Left lung (tissue), 10 donors: ENCODE data around the gene PHKA1. TPM values are rescaled to one million over a fixed set of nuclear protein-coding genes. Genes with fewer than 3 reads are reported as not detected.
"Not testable (repeated sequence)": the region's sequence is repeated elsewhere in the genome, so short reads cannot be mapped to it uniquely, and the experiment has no call there.

Experiments used
- ATAC-seq: fragments of 200-7000 bp; cut with Tn5 transposase; one replicate; pipeline ENCODE4 v1.9.1; 2020; ENCODE audit warnings: moderate library complexity
- DNase-seq, 4 donors: peaks; one replicate each; pipeline ENCODE4 v3.0.0-alpha.2; 2013 to 2020
- H3K27ac ChIP-seq, 2 donors: fragments of 200-600 bp; sonication (generic) in 1 of 2; one replicate each; pipeline versions ENCODE4 v1.5.0 to v1.8.0; 2020 to 2021
- H3K27me3 ChIP-seq, 2 donors: fragments of 200-600 bp; sonication (generic) in 1 of 2; one replicate each; pipeline versions ENCODE4 v1.5.0 to v1.8.0; 2020 to 2021
- H3K36me3 ChIP-seq, 2 donors: fragments of 200-600 bp; sonication (generic) in 1 of 2; one replicate each; pipeline versions ENCODE4 v1.5.0 to v1.8.0; 2020 to 2021
- H3K4me1 ChIP-seq, 2 donors: fragments of 200-600 bp; one replicate each; pipeline ENCODE4 v1.8.0; 2021
- H3K4me3 ChIP-seq, 2 donors: fragments of 200-600 bp; sonication (generic) in 1 of 2; one replicate each; pipeline versions ENCODE4 v1.5.0 to v1.8.0; 2020 to 2021; ENCODE audit warnings: mild to moderate bottlenecking in 1 of 2
- H3K9me3 ChIP-seq, 2 donors: fragments of 200-600 bp; sonication (generic) in 1 of 2; one replicate each; pipeline versions ENCODE4 v1.5.0 to v1.8.0; 2020 to 2021
- CTCF ChIP-seq, 2 donors: fragments of 200-600 bp; sonication (generic) in 1 of 2; IDR thresholded peaks; one replicate each; pipeline versions ENCODE4 v1.5.0 to v1.8.0; 2021; ENCODE audit warnings: antibody characterized with exemption in 2 of 2
- intact Hi-C, 2 donors: fragments of 100-400 bp; cut with DNase I; formaldehyde crosslinking; loops; one replicate each; pipeline versions ENCODE4 v1.11.2 to v1.14.2; 2022
- polyA plus RNA-seq, 6 donors: library from polyadenylated mRNA; unstranded; fragments of 120-200 nt; gene quantifications; one replicate each; pipeline ENCODE4 v1.2.1, GENCODE V29; 2013; ENCODE audit not compliant: insufficient read length in 6 of 6
- total RNA-seq, 2 donors: library from RNA; stranded (reverse); fragmentation: NEBNext Ultra II Directional; extraction: Animal tissue kit (Norgen Biotek cat#: 25700); gene quantifications; one replicate each; pipeline ENCODE4 v1.2.1, GENCODE V29; 2021
- donor health status: DM: no; HTN: yes; CAD: no.
- donor health status: DM: no; HTN: no; CAD: no.

The PHKA1 gene
- total and polyA plus RNA-seq, 8 donors: 2.8 to 5.0 (median 4.5) TPM

GRCh38 chrX:72554448-72555140, 159.5 kb downstream of the PHKA1 start:
- H3K27me3 ChIP-seq: no peaks in the 10 kb centered on the region
- DNase-seq (no peak), ATAC-seq (peak; percentile 16)
- no peak overlapping the region for H3K4me3 ChIP-seq
- H3K36me3 ChIP-seq: no peaks in the 10 kb centered on the region
- H3K27ac ChIP-seq: no peak overlapping the region
- H3K4me1 ChIP-seq: no peaks in the 10 kb centered on the region
- H3K9me3 ChIP-seq: no peaks in the 10 kb centered on the region
- intact Hi-C loops: no loop called here
- TF ChIP-seq CTCF (IDR thresholded peaks at IDR 0.05): no peak

- ATAC-seq: peak; percentile 83
- H3K9me3 ChIP-seq, H3K4me1 ChIP-seq, H3K36me3 ChIP-seq, H3K27me3 ChIP-seq, H3K27ac ChIP-seq, H3K4me3 ChIP-seq, intact Hi-C loops: not testable (repeated sequence)
- DNase-seq: peak in 1 of 4 donors; percentile 43
Observed at GRCh38 chrX:72552443-72552842, 161.7 kb downstream of the PHKA1 start.

GRCh38 chrX:72545990-72546389, 168.1 kb downstream of the PHKA1 start:
- no peak for TF ChIP-seq CTCF (IDR thresholded peaks at IDR 0.05)
- peak; percentile 47 for ATAC-seq

DNA sequence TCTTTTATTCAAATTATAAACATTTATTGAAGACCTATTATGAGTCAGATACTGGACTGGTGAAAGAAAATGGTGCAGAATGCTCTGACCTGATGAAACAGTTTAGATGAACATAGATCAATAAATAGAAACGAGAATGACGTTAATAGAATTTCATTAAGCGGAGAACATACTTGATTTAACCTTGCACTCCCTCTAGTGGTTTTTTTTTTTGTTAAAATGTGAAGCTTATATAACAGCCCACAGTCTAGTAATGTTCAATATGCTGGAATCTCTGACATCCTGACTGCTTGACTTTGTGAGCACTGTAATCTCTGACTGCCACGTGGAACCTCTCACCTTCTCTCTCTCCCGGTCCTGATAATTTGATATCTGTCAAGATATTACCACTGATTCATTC, 173.8 kb downstream of the PHKA1 start:
- peak; percentile 75 for ATAC-seq
- H3K9me3 ChIP-seq: no peaks in the 10 kb centered on the region
- H3K36me3 ChIP-seq: no peaks in the 10 kb centered on the region
- DNase-seq: no peak
- no peak overlapping the region for H3K4me3 ChIP-seq
- intact Hi-C loops: no loop called here
- H3K27me3 ChIP-seq: no peaks in the 10 kb centered on the region
- TF ChIP-seq CTCF (IDR thresholded peaks at IDR 0.05): peak in 1 of 2 donors; percentile 24
- no peaks in the 10 kb centered on the region for H3K4me1 ChIP-seq
- H3K27ac ChIP-seq: no peak overlapping the region

More at GRCh38 chrX:72545990-72546389, 168.1 kb downstream of the PHKA1 start:
- H3K27me3 ChIP-seq: no peaks in the 10 kb centered on the region
- intact Hi-C loops: no loop called here
- no peaks in the 10 kb centered on the region for H3K9me3 ChIP-seq
- DNase-seq: no peak
- no peak overlapping the region for H3K4me3 ChIP-seq
- H3K27ac ChIP-seq: no peak overlapping the region
- H3K36me3 ChIP-seq: no peaks in the 10 kb centered on the region
- no peaks in the 10 kb centered on the region for H3K4me1 ChIP-seq

DNA sequence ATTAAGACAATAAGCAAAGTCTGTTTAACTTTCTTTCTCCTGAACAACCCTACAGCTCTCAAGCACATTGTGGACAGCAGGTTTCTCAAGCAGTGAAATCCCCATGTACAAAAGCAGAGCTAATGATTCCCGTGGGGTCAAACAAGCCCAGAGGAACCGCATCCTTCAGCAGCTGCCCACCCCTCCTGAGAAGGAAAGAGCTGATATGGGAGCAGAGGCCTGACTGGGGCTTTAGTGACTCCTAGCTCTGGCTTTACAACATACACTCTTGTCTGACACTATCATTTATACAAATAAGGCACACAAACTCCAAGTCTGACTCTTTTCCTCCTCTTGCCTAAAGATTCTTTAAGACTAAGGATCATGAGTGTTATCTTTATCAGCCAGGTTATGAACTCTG, 174.3 kb downstream of the PHKA1 start:
- Histone ChIP-seq H3K4me1 (no peaks in the 10 kb centered on the region), H3K4me3 (no peak overlapping the region), H3K27me3 (no peaks in the 10 kb centered on the region), H3K9me3 (no peaks in the 10 kb centered on the region), H3K27ac (no peak overlapping the region), H3K36me3 (no peaks in the 10 kb centered on the region)
- no peak for TF ChIP-seq CTCF (IDR thresholded peaks at IDR 0.05)
- ATAC-seq (peak; percentile 29), DNase-seq (no peak)
- intact Hi-C loops: no loop called here

DNA sequence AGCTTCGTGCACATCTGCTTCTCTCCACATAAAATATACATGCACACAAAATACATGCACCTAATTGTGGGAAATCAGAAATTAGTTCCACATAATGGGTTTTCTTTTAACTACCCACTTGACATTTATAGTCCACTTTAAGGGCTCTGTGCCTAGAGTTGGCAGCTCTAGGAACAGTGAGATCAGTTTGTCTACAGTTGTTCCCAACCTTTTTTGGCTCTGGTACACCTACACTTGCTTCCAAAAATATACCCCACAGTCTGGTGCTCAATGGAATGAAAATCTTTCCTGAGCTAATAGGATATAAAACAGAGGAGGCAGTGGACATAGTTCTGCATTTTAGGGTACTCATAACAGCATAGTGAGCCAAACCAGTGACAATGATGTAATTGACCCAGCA, 177.6 kb downstream of the PHKA1 start:
- H3K27ac ChIP-seq: no peak overlapping the region
- ATAC-seq (peak; percentile 52), DNase-seq (no peak)
- H3K9me3 ChIP-seq: no peaks in the 10 kb centered on the region
- intact Hi-C loops: no loop called here
- no peaks in the 10 kb centered on the region for H3K4me1 ChIP-seq
- H3K27me3 ChIP-seq: no peaks in the 10 kb centered on the region
- no peak for TF ChIP-seq CTCF (IDR thresholded peaks at IDR 0.05)
- H3K36me3 ChIP-seq: no peaks in the 10 kb centered on the region
- H3K4me3 ChIP-seq: no peak overlapping the region
